C4-2B (cell line): ENCODE measurements around the gene EPHA2.
A peak's percentile ranks its signal among the peaks of the same experiment; 100 is the strongest.

ENCODE experiments used
- H3K27ac ChIP-seq: fragments of 450-650 bp; 2 replicates; pipeline ENCODE4 v1.5.1; 2017
- CTCF ChIP-seq: fragments of 450-650 bp; conservative IDR thresholded peaks from 2 replicates; pipeline ENCODE4 v1.5.1; 2017; ENCODE audit warnings: mild to moderate bottlenecking
- ZFX ChIP-seq: fragments of 450-650 bp; IDR thresholded peaks from 2 replicates; pipeline ENCODE4 v1.6.1; 2017

EPHA2 gene

DNA sequence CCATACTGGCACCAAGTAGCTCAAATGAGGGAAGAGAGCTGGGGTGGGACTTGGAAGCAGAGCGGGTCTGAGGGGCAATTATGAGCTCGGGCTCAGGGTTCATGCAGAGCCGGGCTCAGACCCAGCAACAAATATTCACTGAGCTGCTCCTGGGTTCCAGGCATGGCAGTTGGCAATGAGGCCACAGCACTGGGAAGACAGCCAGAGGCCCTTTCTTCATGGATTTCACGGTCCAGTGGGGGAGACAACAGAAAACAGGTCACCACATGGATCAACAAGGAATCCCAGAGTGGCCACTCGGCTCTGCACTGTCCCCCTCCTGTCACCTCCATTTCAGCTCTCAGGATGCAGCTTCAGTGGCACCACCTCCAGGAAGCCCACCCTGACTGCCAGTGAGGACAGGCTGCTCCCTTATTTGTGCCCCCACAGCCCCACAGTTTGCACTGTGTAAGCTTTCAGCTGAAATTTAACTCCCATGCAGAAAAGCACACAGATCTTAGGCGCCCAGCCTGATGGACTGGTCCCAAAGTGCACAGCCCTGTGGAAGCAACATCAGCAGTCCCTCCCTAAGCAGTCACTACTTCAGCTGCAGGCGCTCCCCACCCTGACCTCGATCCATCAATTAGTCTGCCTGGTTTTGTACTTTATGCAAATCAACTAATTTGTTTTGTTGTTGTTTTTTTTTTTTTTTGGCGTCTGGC lies 34.2 kb upstream of the EPHA2 start:
- no peak for TF ChIP-seq CTCF
- no peak overlapping the region for H3K27ac ChIP-seq

DNA sequence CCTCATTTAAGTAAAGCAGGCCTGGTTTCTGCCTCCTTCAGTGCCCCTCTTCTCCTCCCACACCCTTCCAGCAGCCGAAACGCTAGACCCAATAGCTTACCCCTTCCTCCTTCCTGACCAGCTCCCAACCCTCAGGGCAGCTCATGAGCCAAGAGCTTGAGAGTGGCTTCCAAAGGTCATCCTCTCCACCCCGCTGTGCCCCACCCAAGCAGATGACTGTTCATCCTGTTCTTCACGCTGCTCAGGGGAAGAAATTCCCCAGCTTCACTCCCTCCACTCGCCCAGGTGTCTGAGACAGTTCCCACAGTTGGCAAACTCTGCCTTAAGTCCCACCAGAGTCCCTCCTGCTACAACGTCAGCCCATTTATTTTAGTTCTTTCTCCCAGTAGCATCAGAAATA lies 33.1 kb upstream of the EPHA2 start:
- no peak for TF ChIP-seq ZFX
- TF ChIP-seq CTCF, result no peak
- no peak overlapping the region for H3K27ac ChIP-seq

DNA sequence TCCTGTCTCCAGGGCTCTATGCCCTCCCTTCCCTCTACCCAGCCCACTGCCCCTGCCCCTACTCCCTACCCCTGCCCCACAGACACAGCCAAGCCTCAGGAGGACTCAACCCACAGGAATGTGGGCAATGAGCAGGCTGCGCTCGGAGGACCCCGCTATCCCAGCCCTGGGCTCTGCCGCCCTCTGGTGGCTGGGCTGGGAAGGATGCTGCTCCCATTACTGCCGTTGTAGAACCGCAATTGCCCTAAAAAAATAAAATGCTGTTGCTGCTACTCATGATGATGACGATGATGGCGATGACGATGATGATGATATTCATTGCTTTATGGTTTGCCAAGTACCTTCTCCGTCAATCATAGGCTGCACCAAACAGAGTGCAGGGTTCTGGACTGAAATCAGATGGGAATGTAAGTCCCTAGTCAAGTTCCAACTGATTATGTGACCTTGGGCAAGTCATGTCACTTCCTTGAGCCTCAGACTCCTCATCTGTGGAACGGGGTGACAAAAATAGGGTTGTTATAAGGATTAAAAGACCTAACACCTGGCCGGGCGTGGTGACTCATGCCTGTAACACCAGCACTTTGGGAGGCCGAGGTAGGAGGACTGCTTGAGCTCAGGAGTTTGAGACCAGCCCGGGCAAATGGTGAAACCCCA lies 32.0 kb upstream of the EPHA2 start:
- TF ChIP-seq CTCF (peak; percentile 88), ZFX (no peak)
- H3K27ac ChIP-seq, result no peak overlapping the region

DNA sequence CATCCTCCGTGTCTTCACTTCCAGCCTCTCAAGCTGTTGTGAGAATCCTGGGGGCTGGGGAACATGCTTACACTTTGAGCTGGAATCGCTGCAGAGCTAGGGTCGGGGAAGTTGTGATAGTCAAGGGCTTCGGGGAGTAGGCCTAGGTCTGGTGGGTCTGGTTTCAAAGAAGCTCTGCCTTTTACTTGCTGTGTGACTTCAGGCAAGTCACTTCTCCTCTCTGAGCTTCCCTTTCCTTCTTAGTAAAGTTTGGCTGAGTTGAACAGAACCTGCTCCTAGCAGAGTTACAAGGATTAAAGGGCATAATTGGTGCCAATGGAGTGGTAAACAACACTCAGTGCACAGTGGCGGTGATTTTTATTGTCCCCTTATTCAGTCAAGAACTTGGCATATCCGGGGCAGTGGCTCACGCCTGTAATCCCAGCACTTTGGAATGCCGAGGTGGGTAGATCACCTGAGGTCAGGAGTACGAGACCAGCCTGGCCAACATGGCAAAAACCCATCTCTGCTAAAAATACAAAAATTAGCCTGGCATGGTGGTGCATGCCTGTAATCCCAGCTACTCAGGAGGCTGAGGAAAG lies 30.9 kb upstream of the EPHA2 start:
- TF ChIP-seq ZFX (no peak), CTCF (no peak)

GRCh38 chr1:16184557-16185303 lies 28.9 kb upstream of the EPHA2 start:
- TF ChIP-seq ZFX (no peak), CTCF (no peak)
- 0 out of 2 replicates have a peak overlapping the region, but pooled peaks have one; percentile 4 for H3K27ac ChIP-seq

More for the DNA sequence above, 30.9 kb upstream of the EPHA2 start:
- H3K27ac ChIP-seq, result no peak overlapping the region

DNA sequence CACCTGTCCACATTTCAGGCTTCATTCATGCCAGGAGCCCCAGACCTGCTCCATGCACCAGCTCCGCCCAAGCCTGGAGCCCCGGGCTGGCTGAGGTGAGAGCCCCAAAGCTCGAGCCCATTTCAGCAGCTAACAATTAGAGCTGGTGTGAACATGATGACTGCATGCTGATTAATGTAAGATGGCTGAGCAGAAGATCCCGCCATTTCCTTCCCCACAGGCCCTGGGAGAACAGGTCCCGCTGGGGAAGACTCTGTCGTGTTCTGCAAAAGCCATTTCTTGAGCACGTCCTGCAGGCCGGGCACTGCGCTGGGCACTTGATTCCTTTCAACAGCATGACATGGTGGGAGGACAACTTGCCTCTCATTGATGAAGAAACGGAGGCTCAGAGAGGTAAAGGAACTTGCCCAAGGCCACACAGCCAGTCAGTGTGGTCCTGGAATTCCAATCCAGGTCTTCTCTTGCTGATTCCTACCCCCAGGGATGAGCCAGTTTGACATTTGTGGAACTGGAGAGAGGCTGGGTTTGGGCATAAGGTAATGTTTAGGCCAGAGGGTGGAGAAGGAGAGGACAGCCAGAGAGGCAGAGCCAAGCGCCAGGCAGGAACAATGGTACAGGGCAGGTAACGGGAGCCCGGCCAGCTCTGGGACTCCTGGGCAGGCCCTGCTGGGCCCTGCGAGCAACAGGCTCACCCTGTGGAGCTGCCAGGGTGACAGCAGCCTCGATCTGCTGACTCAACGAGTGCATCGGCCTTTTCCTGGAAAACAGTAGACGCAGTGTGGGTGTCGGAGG lies 28.1 kb upstream of the EPHA2 start:
- 0 out of 2 replicates have a peak overlapping the region, but pooled peaks have one; percentile 4 for H3K27ac ChIP-seq
- TF ChIP-seq CTCF (no peak), ZFX (no peak)
